ENCODE results near the gene LDHA.

LDHA gene

DNA sequence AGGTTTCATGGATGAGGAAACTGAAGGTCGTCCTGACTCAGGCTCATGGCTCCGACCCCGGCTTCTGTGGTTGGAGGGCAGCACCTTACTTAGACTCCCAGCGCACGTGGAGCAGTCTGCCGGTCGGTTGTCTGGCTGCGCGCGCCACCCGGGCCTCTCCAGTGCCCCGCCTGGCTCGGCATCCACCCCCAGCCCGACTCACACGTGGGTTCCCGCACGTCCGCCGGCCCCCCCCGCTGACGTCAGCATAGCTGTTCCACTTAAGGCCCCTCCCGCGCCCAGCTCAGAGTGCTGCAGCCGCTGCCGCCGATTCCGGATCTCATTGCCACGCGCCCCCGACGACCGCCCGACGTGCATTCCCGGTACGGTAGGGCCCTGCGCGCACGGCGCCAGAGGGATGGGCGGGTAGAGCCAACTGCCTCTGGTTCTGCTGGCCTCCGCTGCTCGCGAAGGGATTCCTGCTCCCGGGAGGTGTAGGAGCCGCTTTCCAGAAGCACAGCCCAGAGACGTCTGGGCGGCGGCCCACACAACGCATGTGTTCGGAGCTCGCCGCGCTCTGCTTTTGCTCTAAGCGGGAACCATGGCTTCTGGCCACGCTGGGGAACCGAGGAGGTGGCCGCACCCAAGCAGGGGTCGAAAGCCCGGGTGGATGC, at the start of gene LDHA:
Gene LDHA, plus strand, starts transcription at position 289 of the 653 bp plus-strand sequence. CDS start 2,280 bp downstream, outside the sequence.
- peak; percentile 93 for DNase-seq (ENCODE audit: low spot score)

DNA sequence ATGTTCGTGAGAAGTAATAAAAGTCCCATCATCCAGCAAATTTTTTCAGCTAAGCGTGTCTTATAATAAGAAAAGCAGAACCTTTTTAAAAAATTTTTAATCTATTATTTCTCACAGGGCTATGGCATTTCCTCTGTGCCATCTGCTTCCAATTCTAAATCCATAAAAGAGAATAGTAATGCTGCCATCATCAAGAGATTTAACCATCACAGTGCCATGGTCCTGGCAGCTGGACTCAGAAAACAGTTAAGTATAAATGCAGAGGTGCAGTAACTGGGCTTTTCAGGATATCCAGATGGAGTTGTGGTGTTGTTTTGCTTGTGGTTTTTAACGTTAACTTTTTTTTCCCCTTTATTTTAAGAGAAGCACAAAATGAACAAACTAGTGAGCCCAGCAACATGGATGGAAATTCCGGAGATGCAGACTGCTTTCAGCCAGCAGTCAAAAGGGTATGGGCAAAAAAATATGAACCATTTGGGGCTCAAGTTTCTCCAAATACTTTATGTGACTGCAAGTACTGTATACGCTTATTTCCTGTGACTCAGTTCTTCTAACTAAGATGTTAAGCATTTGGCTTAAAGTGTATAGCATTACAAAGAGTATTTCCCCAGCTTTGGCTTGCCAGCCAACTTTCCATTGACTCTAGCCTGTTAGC, 46.8 kb upstream of the LDHA start:
- DNase-seq (ENCODE audit: low spot score): no peak

DNA sequence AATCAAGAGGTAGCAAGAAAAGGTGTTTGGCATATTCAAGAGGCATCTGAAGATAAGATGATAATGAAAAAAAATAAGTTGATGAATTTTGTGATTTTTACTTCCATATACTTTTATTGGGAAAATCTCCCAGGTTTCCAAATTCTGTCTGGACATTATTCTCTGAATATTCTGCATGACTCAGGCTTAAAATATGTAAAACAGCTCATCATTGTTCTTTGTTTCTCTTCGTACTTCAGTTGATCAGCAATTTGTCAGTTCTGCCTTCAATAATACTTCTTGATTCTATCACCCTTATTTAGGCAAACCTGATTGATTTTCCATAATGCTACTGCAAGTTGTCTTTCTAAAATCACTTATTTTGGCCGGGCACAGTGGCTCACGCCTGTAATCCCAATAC, 41.8 kb upstream of the LDHA start:
- no peak for DNase-seq (ENCODE audit: low spot score)

DNA sequence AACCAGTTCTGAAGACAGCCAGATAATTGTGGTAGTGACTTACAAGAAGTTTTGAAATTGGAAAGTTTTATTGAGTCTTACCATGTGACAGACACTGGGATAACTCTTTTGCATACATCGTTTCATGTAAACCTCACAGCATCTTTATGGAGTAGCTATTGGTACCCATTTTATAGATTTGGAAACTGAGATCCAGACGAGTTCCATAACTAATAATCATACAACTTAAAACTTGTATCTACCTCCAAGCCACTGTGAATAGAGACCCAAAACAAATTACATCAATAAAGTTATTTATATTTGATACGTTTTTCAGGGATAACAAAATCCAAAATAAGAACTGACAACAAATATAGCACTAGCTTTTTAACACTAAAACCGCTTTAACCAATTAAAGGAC, 35.7 kb upstream of the LDHA start:
- DNase-seq (ENCODE audit: low spot score): no peak

DNA sequence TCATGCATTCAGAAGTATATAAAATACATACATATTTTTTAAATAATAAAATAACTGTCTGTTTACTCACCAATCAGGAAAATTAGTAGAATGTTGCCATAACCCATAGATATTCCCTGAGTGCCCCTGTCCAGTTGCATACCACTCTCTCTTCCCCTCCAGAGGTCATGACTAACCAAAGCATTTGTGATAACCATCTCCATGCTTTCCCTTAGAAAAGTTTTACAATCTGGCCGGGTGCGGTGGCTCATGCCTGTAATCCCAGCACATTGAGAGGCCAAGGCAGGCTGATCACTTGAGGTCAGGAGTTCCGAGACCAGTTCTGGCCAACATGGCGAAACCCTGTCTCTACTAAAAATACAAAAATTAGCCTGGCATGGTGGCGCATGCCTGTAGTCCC, 33.2 kb upstream of the LDHA start:
- no peak for DNase-seq (ENCODE audit: low spot score)

DNA sequence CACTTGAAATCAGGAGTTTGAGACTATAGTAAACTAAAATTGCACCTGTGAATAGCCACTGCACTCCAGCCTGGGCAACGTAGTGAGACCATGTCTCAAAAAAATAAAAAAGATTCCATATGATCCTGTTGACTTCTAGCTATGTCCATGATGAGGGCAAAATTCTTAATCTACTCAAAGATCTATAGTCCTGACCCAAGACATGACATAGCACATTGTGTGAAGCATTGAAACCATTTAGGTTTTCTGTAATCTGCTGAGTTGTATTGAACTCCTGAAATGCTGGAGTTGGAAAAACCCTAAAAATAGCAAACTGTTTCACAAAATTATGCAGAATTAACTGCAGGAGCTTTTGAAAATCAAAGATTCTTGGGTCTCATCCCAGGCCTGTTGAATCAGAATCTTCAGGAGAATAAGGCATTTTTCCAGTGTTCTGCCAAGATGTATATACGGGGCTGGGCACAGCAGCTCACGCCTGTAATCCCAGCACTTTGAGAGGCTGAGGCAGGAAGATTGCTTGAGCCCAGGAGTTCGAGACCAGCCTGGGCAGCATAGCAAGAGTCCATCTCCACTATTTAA, 29.8 kb upstream of the LDHA start:
- no peak for DNase-seq (ENCODE audit: low spot score)

DNA sequence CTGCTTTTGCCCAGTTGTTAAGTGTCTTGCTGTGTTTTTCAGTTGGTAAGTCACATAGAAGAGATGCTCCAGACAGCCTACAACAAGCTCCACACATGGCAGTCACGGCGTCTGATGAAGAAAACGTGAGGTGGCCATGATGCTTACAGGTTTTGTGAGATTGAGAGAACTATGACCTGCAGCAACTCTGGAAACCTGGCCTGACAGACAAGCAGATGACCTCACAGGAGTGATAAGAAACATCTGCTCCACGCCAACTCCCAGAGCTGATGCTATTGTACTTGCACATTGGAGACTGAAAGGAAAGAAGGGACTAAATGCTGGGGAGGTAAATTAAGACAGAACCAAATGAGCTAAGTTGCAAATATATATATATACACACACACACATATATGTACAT, 28.6 kb upstream of the LDHA start:
- DNase-seq (ENCODE audit: low spot score): no peak

DNA sequence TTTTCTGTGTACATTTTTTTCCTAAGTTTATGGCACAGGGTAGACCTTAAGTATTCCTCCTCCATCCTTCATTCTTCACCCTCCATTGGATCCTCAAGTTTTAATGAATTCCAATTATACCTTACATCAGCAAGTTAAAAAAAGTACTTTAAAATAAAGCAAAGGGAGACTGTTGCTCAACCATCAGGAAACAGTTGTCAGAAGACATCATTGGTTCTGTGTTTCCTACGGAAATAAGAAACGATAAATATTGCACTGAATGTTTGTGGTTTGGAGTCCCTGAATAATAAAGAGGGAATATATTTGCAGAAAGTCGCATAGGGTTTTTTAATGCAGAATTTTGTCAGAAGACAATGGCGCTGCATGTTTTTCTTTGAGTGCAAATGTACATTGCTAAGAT, 28.1 kb upstream of the LDHA start:
- DNase-seq (ENCODE audit: low spot score): no peak

DNA sequence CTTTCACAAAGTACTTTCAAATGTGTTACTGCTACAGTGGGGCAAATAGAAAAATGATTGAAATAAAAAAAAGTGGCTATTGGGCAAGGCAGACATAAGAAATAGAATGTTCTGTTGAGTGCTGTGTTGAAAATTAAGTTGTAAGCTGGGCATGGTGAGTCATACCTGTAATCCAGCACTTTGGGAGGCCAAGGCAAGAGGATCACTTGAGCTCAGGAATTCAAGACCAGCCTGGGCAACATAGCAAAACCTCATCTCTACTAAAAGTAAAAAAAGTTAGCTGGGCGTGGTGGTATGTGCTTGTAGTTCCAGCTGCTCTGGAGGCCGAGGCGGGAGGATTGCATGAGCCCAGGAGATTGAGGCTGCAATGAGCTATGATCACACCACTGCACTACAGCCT, 26.9 kb upstream of the LDHA start:
- no peak for DNase-seq (ENCODE audit: low spot score)

DNA sequence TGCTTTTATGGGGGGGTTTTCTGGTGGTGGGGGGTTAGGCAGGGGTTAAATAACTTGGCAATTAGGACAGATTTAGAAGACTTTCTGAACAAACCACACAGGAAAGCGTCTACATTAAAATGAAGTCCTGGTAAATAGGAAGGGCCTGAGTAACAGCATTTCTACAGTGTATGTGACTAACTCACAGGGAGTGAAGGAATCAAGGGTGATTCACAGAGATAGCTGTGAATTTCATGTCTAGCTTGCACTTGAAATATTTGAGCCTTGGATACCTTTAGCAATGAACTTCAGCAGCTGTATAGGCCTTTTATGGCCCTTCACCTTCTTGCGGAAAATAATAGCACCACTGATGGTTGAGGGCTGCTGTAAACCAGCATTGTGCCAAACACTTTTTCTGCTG, 26.1 kb upstream of the LDHA start:
- DNase-seq (ENCODE audit: low spot score): no peak

DNA sequence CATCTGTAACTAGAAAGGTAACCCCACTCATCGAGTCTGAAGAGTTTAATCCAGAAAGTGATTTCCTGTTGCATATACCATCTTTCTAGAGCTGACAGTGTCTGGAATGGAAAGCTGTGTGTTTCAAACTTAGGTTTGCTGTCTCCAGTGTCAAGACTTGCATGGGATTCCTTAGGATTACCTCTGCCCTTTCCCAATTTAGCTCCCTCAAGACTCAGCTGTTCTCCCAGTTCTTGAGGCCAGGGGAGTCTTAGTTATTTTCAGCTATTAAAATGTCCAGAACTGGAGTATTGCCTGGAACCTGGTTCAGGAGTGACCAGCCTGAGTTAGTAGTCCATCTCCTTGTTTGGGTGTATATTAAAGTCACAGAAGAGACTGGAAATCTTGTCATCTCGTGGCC, 25.0 kb upstream of the LDHA start:
- no peak for DNase-seq (ENCODE audit: low spot score)

DNA sequence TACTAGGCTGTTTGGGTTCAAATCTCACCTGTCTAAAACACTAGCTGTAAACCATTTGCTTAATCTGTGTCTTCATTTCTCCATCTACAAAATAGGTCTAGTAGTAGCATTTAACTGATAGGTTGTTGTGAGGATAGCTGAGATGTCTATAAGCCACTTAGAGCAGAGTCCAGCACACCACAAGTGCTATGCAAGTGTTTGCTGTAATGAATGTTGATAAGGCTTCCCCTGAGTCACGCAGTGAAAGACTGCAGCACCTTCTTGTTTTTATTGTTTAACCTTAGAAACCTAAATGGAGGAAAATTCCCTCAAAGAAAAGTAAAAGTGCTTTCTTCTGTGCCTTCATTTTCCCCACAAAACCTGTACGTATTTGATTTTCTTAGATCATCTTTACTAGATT, 23.1 kb upstream of the LDHA start:
- no peak for DNase-seq (ENCODE audit: low spot score)

DNA sequence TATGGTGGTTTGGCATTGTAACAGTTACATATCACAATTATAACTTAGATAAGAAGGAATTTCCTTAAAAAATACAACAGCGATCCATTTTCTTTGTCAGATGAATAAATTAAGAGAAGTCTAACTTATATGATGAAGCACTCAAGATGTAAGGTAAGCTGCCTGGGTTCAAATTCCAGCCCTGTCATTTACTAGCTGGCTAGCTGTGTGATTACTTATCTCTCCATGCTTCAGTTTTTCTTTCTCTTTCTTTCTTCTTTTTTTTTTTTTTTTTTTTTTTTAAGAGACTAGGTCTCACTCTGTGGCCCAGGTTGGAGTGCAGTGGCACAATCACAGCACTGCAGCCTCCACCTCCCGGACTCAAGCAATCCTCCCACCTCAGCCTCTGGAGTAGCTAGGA, 22.2 kb upstream of the LDHA start:
- no peak for DNase-seq (ENCODE audit: low spot score)

DNA sequence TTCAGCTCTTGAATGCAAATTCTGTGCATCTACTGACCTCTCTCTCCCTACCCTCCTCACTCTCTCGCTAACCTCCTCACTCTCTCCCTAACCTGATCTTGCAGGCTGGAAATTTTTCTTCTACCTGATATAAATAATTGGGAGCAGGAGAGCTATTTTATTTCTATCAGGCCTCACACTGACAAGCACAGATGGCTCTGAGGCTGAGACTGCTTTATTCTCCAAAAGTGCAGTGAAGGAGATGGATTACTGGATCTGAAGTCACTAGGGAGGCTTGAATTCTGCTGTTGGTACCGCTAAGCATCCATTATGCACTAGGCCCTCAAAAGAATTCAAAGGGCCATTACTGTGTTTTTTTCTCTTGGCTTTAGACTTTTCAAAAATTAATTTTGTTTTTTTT, 19.4 kb upstream of the LDHA start:
- no peak for DNase-seq (ENCODE audit: low spot score)

DNA sequence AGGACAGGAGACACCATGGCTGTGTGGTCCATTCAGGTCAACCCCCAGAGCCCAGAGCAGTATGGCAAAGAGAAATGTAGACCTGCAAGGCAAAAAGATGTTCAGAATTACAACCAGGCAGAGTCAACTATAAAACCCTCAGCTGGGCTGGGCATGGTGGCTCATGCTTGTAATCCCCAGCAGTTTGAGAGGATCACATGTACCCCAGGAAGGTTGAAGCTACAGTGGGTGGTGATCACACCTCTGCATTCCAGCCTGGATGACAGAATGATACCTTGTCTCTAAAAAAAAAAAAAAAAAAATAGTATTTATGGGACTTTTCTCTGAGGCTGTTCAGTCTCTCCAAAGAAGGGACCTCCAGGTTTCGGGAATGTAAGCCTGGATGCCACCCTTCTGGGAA, 18.4 kb upstream of the LDHA start:
- DNase-seq (ENCODE audit: low spot score): no peak

DNA sequence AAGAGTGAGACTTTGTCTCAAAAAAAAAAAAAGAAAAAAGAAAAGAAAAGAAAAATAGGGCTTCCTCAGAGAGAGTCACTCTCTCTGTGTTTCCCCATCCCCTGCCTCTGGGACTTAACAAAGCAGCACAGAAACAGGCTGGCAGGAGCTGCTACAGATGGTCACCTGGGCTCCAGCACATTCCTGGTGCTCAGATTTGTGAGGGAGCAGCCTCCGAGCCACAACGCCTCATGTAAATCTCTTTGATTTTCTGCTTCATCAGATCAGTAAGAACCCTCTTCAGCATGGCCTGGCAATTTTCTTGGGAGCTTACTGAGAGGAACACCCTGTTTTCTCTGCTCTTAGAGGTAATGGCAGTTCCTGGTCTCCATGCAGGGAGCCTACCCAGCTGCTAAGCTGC, 15.2 kb upstream of the LDHA start:
- DNase-seq (ENCODE audit: low spot score): no peak

DNA sequence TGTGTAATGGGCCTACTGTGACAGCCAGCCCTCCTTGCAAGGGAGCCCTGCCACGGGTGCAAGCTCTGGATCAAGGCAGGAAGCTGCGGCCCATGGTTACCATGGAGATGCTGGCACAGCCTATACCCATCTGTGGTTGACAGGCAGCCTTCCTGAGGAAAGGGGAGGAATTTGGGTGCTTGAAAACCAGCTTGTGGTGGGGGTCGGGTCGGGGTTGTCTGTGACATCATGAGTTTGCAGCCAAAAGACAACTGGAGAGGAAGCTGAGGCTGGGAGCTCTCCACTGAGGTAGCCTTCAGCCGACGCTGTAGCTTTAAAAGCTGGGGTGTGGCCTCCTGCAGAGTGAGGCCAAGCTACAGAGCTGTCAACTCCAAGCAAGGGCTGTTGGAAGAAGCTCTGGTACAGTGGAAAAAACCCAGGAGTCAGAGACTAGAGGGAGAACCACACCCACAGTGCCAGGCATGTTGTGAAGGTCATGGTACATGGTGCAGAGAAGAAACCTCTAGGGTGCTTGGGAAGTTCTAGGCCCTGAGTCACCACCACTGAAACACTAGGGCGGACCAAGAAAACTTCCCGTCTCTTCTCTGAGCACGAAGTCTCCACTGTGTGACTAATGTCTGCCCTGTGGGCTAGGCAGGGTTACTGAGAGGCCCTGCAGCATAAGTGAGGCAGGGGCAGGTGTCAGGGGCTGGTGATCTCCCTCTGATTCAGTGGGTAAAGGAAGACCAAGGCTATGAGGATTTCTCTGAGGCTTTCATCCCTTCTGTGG, 10.8 kb upstream of the LDHA start:
- peak; percentile 94 for DNase-seq (ENCODE audit: low spot score)

DNA sequence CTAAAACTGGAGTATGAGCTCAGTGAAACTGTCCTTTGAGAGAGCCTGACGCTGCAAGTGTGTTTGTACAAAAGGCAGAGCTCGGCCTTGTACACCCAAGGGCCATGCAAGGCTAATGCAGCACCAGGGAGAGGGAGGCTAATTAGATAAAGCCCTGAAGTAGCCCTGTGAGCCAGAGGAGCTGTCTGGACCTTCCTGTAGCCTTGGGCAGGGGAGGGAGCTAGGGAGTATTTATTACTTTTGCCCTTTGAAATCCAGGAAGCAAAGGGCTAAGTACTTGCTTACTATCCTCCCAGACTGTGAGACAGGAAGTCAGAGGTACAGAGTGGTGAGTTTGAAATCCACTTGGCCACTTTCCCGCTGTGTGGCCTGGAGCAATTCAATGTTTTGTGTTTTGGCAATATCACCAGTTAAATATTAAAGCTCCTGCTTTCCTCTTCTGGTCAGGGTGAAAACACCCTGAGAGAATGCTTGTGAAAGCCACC, 10.2 kb upstream of the LDHA start:
- peak; percentile 88 for DNase-seq (ENCODE audit: low spot score)

DNA sequence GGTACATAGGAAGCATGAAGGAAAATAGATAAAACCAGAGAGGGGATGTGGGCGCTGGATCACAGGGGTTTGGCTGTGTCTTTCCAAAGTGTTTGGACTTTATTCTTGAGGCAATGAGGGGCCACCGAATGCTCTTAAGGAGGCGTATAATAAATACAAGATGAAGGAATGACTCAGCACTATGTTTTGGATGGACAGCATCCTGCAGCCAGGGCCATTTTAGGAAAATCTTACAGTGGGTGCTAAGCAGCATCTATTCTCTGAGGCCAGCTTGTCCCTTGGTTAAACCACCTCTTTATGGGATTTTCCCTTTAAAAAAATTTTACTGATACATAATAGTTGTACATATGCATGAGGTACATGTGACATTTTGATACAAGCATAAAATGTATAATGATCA, 4.3 kb upstream of the LDHA start:
- DNase-seq (ENCODE audit: low spot score): no peak

DNA sequence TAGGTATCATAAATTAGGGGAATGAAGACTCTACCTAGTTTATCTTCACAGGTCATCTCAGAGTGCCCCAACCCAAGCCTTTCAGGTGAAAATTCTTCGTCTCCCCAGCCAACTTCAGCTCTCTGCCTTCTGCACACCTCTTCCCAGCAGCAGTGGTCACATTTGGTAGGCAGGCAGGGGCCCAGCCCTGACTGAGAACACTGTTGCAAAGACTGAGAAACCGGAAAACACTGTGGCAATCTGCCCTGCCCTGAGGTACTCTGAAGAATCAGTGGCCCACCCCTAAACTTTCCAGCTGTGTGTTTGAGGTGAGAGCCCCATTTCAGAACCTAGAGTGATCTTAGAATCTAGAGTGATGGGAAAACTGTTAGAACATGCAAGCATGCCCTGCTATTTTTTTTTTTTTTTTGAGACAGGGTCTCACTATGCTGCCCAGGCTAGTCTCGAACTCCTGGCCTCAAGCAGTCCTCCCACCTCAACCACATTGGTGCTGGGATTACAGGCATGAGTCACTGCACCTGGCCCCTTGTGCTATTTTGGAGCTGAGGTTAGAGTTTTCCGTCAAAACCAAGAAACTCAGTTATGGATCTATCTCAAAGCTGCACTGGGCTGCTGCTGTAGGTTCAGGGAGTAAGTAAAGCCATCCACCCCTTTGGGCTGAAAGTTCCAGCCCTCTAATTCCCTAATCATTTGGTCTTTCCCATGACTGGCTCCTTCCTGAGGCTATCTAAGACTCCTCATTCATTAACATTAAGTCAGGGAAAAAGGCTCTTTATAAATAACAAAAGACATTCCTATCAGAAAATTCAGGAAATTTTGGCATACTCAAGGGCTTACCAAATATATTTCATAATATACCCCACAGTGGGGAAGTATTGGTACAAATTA, 1.7 kb upstream of the LDHA start:
- no peak for DNase-seq (ENCODE audit: low spot score)

DNA sequence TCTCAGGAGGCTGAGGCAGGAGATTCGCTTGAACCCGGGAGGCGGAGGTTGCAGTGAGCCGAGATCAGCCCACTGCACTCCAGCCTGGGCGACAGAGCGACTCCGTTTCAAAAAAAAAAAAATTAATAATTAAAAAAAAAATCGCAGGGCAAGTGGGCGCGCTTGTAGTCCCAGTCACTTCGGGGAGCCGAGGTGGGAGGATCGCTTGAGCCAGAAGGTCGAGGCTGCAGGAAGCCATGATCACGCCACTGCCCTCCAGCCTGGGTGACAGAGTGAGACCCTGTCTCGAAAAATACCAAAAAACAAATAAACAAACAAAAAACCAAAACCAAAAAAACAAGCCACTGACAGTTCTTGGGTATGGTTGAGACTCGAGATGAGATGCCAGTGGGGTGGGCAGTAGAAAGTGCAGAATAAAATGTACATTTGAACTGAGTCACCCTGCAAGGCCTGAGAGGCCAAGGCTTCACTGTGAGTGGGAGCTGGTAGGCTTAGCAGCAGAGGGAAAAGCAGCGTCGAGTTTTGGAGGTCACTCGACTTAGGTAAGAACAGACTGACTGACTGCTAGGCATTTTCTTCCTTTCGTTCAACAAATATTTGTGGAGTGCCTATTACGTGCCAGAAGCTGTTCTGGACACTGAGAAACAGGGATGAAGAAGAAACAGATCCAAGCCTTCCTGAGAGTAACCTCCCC, 635 bp upstream of the LDHA start:
- no peak for DNase-seq (ENCODE audit: low spot score)
